HG03520 (cell line): ENCODE results near the gene CPNE5.

Experiments used
- ATAC-seq: cut with Tn5 transposase; IDR thresholded peaks from one replicate; pipeline ENCODE4 v1.9.1; 2021; ENCODE audit warnings: mild to moderate bottlenecking, moderate library complexity; ENCODE audit not compliant: unreplicated experiment

Gene CPNE5

GRCh38 chr6:36793913-36794712, 45.1 kb downstream of the CPNE5 start:
- ATAC-seq, result no peak

GRCh38 chr6:36793296-36793912, 45.8 kb downstream of the CPNE5 start:
- ATAC-seq, result no peak

- no peak for ATAC-seq
Measured at GRCh38 chr6:36791521-36792135, 47.6 kb downstream of the CPNE5 start.

- ATAC-seq, result no peak
Measured at GRCh38 chr6:36791085-36791484, 48.2 kb downstream of the CPNE5 start.

GRCh38 chr6:36788768-36789167, 50.5 kb downstream of the CPNE5 start:
- no peak for ATAC-seq

- no peak for ATAC-seq
Measured at GRCh38 chr6:36788186-36788585, 51.1 kb downstream of the CPNE5 start.

- no peak for ATAC-seq
Measured at GRCh38 chr6:36787210-36787609, 52.0 kb downstream of the CPNE5 start.

GRCh38 chr6:36786055-36786675, 53.1 kb downstream of the CPNE5 start:
- no peak for ATAC-seq

- ATAC-seq, result no peak
Measured at GRCh38 chr6:36784376-36784636, 54.9 kb downstream of the CPNE5 start.

- no peak for ATAC-seq
Measured at GRCh38 chr6:36783603-36784375, 55.5 kb downstream of the CPNE5 start.

GRCh38 chr6:36781669-36782068, 57.6 kb downstream of the CPNE5 start:
- no peak for ATAC-seq

GRCh38 chr6:36780442-36781177, 58.6 kb downstream of the CPNE5 start:
- no peak for ATAC-seq

GRCh38 chr6:36779227-36779626, 60.0 kb downstream of the CPNE5 start:
- ATAC-seq, result no peak

- ATAC-seq, result no peak
Measured at GRCh38 chr6:36777801-36778200, 61.4 kb downstream of the CPNE5 start.

GRCh38 chr6:36776167-36776566, 63.1 kb downstream of the CPNE5 start:
- no peak for ATAC-seq

- no peak for ATAC-seq
Measured at GRCh38 chr6:36774331-36774730, 64.9 kb downstream of the CPNE5 start.

GRCh38 chr6:36772397-36772796, 66.8 kb downstream of the CPNE5 start:
- ATAC-seq, result no peak

- ATAC-seq, result no peak
Measured at GRCh38 chr6:36771145-36771544, 68.1 kb downstream of the CPNE5 start.

- no peak for ATAC-seq
Measured at GRCh38 chr6:36769676-36770499, 69.4 kb downstream of the CPNE5 start.
